ENCODE measurements around the gene STRN3.
"Not testable (repeated sequence)": the region's sequence is repeated elsewhere in the genome, so short reads cannot be mapped to it uniquely, and the experiment has no call there.

STRN3 gene

DNA sequence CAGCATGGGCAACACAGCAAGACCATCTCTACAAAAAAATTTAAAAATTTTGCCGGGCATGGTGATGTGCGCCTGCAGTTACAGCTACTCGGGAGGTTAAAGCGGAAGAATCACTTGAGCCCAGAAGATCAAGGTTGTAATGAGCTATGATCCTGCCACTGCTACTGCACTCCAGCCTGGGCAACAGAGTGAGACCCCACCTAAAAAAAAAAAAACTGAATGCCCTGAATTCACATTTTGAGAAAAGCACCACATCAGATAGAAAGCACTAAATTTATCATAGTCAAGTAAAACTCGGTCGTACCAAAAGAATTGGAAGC, 24.9 kb downstream of the STRN3 start:
- DNase-seq (ENCODE audit: low read depth in 3 of 3), result no peak

DNA sequence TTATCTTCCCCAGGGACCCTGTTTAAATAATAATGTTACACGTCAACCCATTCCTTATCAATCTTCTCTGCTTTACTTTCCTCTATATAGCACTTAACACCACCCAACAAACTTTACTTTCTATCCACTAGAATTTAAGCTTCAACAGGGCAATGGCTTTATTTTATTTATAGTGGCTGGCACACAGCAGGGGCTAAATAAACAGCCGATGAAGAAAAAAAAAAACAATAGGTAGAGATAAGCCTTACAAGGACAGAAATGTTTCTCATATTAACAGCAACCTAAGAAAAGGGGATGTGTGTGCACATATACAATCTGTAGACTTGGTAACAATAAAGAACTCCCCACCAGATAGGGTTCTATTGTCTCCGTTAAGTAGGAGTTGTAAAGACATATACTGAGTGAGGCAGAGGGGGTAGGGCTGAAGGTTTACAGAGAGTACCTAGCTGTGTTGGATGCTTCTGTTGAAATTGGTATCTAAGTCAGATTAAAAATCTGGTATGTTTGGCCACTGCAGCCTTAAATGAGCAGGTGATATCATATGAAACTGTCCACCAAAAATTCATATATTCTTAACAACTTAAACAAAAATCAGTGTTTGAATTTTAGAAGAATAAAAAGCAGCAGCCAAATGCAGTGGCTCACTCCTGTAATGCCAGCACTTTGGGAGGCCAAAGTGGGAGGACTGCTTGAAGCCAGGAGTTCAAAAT, 25.4 kb downstream of the STRN3 start:
- DNase-seq (ENCODE audit: low read depth in 3 of 3), result no peak

DNA sequence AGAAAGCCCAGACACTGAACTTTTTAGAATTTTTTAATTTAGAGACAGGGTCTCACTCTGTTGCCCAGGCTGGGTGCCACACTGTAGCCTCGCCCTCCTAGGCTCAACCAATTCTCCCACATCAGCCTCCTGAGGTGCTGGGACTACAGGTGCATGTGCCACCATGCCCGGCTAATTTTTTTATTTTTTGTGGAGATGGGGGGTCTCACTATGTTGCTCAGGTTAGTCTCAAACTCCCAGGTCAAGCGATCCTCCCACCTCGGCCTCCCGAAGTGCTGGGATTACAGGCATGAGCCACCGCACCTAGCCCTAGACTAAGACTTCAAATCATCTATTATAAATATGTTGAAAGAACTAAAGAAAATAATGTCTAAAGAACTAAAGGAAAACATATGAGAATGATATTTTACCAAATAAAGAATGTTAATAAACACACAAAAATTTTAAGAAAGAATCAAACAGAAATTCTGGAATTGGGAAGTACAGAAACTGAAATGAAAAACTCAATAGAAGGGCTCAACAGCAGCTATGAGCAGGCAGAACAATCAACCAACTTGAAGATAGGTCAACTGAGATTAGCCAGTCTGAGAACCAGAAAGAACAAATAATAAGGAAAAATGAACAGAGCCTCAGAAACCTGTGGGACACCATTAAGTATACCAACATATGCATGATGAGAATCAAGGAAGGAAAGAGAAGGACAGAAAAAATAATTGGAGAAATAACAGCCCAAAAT, 27.0 kb downstream of the STRN3 start:
- no peak for DNase-seq (ENCODE audit: low read depth in 3 of 3)

DNA sequence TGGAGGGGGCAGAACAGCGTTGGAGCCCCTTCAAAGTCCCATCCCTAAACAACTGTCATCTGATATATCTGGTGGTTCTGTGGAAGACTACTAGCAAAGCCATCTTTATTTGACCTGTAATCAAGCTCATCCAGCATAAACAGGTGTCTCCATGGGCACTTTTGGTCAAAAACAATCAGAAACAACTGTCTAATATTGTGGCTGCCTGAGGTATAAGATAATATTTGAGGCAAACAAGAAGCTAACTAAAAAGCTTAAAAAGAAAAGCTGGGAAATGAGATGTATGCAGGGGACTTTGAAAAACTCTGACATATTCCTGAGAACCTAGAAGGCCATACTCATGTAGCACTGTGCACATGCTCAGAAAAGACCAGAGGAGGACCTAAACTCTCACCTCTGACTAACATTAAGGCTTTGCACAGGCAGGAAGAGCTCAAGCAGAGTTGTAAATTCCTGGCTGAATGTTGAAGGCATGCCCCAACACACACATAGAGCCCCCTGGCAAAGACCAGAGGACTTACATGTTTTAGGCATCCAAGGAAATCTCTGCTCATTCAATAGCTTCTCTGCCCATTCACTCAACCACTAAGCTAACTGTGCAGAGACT, 28.0 kb downstream of the STRN3 start:
- DNase-seq (ENCODE audit: low read depth in 3 of 3), result no peak

DNA sequence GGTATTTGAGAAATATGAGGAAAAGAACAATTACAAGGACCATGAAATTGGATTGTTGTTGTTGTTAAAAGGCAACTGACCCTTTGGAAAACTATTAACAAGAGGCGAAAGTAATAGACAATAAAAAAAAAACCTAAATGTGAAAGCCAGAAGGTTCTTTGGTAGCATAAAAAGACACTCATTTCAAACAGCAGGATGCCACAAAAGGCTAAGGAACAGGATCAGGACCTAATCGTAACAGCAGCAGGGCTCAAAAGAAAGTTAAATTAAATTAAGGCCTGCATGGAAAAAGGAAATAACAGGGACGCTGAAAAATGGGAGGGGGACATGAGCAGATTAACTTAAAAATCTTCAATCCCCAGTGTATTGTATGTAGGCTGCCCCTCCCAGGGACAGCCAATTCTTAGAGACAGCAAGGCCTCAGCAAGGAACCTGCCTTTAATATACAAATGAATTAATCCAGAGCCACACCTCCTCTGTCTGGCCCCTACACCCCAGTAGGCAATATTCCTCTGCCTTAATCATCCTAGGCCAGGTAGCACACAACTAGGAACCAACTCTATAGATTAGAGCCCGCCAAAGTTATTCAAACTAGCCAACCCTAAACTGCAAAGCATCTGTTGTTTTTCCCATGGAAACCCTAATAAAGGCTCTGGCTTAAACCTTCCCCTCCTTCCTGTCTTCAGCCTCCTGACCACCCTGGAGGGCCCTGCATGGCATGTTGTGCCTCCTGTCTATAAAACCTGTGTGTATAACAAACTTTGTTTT, 29.1 kb downstream of the STRN3 start:
- no peak for DNase-seq (ENCODE audit: low read depth in 3 of 3)

DNA sequence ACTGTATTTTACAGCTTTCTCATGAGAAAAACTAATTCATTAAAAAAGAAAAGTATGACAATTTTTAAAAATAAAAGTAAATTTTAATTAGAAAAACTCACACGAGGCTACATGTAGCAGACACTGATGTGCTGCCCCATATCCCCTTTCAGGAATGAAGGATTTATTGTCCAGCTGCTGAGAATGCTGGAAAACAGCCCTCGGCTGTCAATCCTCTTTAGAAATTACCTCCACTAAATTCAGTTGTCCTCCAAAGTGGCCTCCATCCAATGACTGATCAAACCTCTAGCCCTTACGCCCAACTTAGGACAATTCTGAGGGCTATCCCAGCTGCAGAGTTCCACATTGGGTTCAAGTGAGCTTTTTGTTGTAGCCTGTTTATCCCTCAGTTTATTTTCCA, 30.5 kb downstream of the STRN3 start:
- no peak for DNase-seq (ENCODE audit: low read depth in 3 of 3)

DNA sequence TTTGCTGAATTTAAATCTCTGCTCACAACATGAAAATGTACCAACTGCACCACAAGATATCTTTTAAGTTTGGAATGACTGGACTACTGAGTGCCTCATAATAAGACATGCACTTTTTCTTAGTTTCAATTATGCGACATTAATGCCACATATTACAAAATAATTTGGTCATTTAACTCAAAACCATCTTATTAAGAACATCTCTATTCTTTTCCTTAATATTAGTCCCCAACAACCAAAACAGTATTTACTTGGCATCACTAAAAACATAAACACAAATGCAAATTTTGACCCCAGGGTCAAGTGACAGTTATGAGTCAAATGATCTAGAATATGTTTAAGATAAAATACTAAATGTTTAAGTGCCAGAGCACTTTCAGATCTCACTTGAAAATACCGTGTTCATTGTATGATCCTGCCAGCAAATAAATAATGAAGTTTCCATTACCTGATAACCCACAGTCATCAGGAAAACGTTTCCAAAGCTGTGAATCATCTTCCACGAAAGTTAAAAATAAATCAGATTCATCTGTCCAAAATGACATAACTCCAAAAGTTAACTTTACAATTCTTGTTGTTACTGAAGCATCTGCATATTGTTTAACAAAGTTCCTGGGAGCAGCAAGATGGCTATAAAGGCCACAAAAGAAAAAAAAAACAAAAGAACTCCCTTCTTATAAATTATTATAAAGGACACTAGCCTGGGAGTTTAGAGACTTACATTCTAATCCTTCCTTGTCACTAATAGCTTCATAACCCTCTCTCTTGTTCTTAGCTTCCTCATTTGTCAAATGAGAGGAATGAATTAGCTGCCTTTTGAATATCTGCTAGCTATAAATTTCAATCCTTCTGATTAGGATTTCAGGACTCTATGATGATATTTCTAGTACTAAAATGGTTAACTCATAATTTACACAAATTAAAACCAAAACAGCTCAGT, 31.2 kb downstream of the STRN3 start:
- no peak for DNase-seq (ENCODE audit: low read depth in 3 of 3)

DNA sequence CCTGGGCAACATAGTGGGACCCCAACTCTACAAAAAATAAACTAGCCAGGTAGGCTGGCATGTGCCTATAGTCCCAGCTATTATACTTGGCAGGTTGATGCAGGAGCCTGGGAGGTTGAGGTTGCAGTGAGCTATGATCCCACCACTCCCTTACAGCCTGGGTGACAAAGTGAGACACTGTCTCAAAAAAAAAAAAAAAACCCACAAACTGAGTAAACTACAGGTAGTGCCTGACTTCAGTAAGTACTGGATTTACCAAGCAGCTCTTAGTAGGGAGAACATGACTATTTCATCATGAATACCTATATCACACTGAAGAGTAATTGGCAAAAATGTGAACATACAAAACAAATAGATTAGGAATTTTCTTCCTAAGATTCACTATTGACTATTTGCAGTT, 33.1 kb downstream of the STRN3 start:
- DNase-seq (ENCODE audit: low read depth in 3 of 3), result no peak

DNA sequence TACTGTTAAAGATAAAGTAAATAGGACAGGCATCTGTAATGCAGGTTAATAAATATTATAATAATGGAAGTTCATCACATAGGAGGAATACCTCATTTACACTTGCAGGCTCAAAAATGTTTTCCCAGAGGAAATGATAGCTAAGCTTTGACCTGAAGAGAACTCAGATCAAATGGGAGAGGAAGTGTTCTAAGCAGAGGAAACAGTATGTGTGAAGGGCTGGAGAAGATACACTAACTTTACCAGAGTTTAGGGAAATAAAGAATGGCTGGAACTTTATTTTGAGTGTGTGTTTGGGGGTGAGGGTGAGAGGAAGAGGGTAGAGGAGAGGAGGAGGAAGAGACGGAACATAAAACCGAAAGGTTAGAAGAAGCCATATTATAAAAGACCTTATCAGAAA, 34.8 kb downstream of the STRN3 start:
- DNase-seq (ENCODE audit: low read depth in 3 of 3), result no peak

DNA sequence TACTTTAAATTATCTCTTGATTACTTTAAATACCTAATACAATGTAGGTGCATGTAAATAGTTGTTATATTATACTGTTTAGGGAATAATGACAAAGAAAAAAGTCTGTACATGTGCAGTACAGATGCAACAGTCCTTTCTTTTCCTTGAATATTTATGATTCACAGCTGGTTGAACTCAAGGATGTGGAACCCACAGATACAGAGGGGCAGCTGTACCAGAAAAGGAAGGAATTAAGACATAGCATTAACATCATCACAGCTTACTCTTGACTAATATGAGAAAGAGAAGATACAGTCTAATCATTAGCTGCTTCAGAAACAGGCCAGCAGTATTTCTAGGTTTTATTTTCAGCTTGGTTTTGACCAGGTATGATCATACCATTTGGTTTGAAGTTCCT, 35.4 kb downstream of the STRN3 start:
- no peak for DNase-seq (ENCODE audit: low read depth in 3 of 3)

DNA sequence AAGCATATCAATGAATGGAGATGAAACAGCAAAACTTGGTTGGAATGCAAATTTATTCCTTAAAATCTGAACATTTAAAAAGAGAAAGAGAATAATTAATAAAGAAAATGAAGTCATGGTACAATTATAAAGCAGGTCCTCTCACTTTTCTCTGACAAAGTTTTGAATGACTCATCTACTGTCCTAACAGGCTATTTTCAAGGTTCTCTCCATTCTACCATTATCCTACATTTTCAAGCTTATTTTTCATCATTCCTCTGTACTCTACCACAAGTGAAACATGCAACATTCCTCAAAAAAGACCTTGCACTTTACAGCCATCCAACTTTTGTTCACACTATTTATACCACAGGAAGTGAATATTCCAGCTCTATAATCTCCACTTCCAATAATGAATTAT, 37.7 kb downstream of the STRN3 start:
- DNase-seq (ENCODE audit: low read depth in 3 of 3), result no peak

DNA sequence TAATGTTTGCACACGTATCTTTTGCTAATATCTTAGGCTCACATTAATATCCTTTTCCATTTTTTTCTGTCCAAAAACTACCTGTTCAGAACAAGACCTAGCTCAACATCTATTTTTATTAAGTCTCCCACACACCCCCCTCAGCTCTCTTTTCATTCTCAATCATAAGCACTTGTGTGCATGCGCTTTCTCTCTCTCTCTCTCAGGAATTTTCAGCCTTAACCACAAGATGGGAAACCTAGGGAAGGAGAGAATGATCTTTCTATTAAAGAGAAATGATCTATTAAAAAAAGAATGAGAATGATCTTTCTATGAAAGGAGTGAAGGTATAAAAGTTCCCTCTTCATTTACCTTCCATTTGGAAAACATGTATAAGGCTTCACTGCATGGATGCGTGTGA, 40.4 kb downstream of the STRN3 start:
- DNase-seq (ENCODE audit: low read depth in 3 of 3), result no peak

DNA sequence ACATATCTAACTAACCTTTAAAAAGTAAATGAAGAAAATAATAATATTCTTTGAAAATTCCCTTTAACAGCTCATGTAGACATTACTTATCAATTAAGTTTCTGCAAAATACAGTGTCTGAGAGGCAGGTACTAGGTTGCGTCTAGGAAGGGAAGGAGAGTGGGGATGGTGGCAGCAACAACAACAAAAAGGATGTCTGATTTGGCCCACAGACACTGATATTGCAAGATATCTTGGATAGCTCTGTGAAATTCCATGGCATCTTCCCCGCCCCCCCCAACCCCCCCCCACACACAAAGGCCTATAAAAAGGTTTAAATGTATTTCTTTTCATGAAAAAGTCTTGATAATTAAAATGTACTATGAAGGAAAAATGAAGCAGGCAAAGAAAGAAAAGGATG, 42.3 kb downstream of the STRN3 start:
- no peak for DNase-seq (ENCODE audit: low read depth in 3 of 3)

DNA sequence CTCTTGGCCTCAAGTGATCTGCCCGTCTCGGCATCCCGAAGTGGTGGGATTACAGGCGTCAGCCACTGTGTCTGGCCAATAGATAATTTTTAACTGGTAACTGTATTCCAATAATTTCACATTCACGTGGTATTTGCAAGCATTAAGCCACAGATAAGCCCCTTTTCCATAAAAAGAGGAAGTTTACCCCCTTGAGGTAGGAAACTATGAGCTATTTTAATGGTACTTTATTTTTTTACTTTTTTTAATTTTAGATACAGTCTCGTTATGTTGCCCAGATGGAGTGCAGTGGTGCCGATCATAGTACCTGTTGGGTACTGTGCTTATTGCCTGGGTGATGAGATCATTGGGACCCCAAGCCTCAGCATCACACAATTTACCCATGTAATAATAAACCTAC, 43.6 kb downstream of the STRN3 start:
- DNase-seq (ENCODE audit: low read depth in 3 of 3), result no peak

DNA sequence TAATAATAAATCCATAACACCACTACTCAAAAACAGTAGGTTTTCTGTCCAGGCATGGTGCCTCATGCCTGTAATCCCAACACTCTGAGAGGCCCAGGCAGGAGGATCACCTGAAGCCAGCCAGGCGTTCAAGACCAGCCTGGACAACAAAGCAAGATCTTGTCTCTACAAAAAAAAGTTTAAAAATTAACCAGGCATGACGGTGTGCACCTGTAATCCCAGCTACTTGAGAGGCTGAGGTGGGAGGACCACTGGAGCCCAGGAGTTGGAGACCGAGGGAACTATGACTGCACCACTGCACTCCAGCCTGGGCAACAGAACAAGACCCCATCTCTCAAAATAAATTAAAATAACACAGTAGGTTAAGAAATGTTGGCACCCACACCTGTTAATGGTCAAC, 45.2 kb downstream of the STRN3 start:
- DNase-seq (ENCODE audit: low read depth in 3 of 3), result no peak

DNA sequence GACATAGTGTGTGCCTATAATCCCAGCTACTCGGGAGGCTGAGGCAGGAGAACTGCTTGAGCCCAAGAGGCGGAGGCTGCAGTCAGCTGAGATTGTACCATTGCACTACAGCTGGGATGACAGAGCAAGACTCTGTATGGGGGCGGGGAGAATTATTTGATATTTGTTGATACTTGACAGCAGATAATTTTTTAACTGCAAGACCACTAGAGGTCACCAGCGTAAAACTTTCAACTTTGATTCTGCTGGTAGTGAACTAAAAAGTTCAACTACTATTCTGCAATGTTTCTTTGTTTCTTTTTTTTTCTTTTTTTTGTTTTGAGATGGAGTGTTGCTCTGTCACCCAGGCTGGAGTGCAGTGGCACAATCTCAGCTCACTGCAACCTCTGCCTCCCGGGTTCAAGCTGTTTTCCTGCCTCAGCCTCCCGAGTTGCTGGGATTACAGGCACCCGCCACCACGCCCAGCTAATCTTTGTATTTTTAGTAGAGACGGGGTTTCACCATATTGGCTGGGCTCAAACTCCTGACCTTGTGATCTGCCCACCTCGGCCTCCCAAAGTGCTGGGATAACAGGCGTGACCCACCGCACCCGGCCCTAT, 46.0 kb downstream of the STRN3 start:
- peak in 1 of 3 donors; percentile 32 for DNase-seq (ENCODE audit: low read depth in 3 of 3)

DNA sequence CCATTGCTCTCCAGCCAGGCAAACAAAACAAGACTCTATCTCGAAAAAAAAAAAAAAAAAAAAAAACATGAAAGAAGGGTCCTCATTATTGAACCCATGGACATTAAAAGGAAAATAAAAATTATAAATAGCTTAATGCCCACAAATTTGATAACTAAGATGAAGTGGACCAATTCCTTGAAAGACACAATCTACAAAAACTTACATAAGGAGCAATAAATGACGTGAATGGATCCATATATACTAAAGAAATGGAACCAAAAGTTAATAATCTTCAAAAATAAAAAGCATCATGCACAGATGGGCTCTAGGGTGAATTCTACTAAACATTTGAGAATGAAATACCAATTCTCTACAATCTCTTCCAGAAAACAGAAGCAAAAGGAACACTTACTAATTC, 48.4 kb downstream of the STRN3 start:
- no peak for DNase-seq (ENCODE audit: low read depth in 3 of 3)

DNA sequence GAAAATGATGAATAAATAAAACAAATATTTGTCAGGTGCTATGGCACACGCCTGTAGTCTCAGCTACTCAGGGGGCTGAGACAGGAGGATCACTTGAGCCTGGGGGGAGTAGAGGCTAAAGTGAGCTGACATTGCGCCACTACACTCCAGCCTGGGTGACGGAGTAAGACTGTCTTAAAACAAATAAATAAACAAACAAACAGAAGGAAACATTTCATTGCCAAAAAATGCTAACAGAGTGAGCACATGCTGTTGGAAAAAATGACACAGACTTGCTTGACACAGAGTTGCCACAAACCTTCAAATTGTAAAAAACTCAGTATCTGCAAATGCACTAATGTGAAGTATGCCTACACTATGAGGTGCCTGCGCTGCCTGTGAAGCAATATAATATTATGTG, 51.6 kb downstream of the STRN3 start:
- no peak for DNase-seq (ENCODE audit: low read depth in 3 of 3)

DNA sequence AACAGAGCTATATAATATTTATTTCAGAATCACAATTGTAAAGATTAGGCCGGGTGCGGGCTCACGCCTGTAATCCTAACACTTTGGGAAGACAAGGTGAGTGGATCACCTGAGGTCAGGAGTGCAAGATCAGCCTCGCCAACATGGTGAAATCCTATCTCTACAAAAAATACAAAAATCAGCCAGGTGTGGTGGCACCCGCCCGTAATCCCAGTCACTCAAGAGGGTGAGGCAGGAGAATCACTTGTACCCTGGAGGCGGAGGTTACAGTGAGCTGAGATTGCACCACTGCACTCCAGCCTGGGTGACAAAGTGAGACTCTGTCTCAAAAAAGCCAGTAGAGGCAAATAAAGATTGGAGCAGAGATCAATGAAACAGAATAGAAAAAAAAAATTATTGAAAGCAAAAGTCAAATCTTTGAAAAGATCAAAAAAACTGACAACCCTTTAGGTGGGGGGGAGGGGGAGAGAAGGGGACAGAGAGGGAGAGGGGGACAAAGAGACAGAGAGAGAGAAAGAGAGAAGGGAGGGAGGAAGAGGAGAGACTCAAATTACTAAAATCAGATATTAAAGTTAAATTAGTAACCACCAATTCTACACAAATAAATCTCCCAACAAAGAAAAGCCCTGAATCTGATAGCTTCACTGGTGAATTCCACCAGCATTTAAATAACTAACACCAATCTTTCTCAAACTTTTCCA, 53.1 kb downstream of the STRN3 start:
- no peak for DNase-seq (ENCODE audit: low read depth in 3 of 3)

DNA sequence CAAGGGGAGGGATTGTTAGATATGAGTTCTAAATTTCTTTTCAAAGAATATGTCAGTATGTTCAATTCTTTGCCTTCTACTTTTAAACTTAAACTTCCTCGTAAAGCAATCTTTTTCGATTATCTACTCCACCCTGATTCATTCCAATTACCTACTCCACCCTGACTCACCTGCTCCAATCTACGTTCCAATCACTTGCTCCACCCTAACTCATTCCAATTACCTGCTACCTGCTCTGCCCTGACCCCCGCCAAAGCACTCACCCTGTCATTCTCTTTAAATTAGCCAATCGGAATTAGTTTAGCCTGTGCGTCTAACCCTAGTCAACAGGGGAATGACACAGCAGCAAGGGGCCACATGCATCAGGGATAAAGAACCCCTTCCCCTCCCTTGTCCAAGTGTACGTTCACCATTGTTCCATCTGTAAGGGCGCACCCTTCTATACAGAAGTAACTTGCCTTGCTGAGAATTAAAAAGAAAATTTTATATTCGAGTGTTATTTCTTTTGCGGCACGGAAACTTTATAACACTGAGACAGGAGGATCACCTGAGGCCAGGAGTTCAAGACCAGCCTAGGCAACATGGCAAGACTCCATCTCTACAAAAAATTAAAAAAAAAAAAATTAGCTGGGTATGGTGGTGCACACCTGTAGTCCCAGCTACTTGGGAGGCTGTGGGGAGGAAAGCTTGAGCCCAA, 54.0 kb downstream of the STRN3 start:
- DNase-seq (ENCODE audit: low read depth in 3 of 3), result not testable (repeated sequence)

All from stimulated activated CD4-positive, alpha-beta T cell treated with anti-CD3 and anti-CD28 coated beads, TNF-alpha, amount 100 ng/mL, for 48 hours (primary cell).